Muscle of leg (tissue), 11 donors: ENCODE measurements around the gene TMEM139. TPM values are rescaled to one million over a fixed set of nuclear protein-coding genes. Genes with fewer than 3 reads are reported as not detected.

ENCODE experiments used
- DNase-seq: peaks from one replicate; pipeline ENCODE4 v3.0.0; 2013
- H3K27ac ChIP-seq: one replicate; pipeline ENCODE4 v1.5.1; 2013; ENCODE audit warnings: mild to moderate bottlenecking, low read length, control low read depth
- H3K27me3 ChIP-seq: one replicate; pipeline ENCODE4 v1.6.1; 2013; ENCODE audit warnings: low read length; ENCODE audit not compliant: control insufficient read depth, insufficient read depth
- H3K36me3 ChIP-seq: one replicate; pipeline ENCODE4 v1.6.1; 2013; ENCODE audit warnings: low read length; ENCODE audit not compliant: control insufficient read depth, insufficient read depth
- H3K4me1 ChIP-seq: one replicate; pipeline ENCODE4 v1.6.1; 2013; ENCODE audit warnings: low read length; ENCODE audit not compliant: control insufficient read depth, insufficient read depth
- H3K4me3 ChIP-seq: one replicate; pipeline ENCODE4 v1.5.1; 2013; ENCODE audit warnings: low read length, control low read depth
- H3K9me3 ChIP-seq: replicated peaks from 2 replicates; pipeline ENCODE4 v1.6.1; 2013; ENCODE audit warnings: low read depth, low read length; ENCODE audit not compliant: control insufficient read depth
- WGBS: methylation state at CpG from one replicate; pipeline ENCODE4 v1.1.5; 2013; ENCODE audit warnings: missing lambda C conversion rate; ENCODE audit not compliant: insufficient coverage; 5-methylcytosine and 5-hydroxymethylcytosine counted together
- polyA plus RNA-seq, 8 donors: library from polyadenylated mRNA; unstranded; fragments of 120-200 nt; gene quantifications; one replicate each; pipeline versions ENCODE4 v1.2.1 to v1.2.3, GENCODE V29; 2013; ENCODE audit warnings: inconsistent platforms in 1 of 8, low replicate concordance in 1 of 8; ENCODE audit not compliant: insufficient read length in 8 of 8, insufficient read depth in 1 of 8
- total RNA-seq: library from RNA; stranded (reverse); fragments of 120-200 nt; gene quantifications from one replicate; pipeline ENCODE4 v1.2.4, GENCODE V29; 2013

The TMEM139 gene
- total and polyA plus RNA-seq, 9 donors = 0.40 to 3.9 (median 0.95) TPM

DNA sequence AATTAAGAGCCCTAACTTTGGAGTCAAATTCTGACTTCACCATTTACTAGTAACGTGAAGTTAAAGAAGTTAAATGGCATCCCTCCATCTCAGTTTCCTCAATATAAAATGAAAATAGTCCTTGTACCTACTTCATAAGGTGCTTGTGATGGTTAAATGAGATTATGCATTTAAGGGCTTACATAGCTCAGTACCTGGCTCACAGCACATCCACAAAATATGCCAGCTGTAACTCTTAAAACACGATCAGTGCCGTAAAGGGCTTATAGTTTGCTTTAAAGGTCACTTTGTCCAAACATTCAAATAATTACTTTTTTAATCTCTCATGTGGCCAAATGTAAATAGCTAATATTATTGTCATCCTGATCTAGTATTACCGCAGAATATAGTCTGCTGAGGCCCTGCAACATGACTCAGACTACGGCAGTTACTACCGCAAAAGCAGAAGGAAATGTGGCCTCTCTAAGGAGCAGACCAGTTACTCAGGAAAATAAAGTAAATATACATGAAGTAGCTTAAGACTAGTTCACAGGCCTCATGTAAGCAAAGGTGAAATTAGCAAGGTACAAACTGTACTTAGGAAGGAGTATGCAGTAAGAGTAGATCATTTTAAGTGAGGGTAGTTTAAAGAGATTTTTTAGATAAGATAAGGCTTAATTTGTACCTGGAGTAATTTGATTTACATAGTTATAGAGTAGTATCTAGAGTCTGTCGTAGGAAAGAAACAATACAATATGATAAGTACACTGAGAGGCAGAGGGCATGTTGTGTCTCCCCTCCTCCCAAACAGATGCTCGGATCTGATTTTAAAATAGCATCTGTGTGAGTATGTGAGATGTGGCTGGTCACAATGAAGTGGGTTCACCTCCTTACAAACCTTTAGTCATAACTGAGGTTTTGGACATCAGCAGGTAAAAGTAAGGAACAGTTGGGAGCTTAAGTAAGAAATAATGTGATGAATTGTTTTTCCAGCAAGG is 16.5 kb downstream of the TMEM139 start:
- no peak for DNase-seq
- no peaks in the 10 kb centered on the region for H3K27me3 ChIP-seq
- no peak overlapping the region for H3K27ac ChIP-seq
- no peaks in the 10 kb centered on the region for H3K9me3 ChIP-seq
- no peaks in the 10 kb centered on the region for H3K4me1 ChIP-seq
- peaks cover 65% of the 10 kb centered on the region for H3K36me3 ChIP-seq
- no peak overlapping the region for H3K4me3 ChIP-seq
- no CpG with 5 or more reads among the region's 8 CpGs for WGBS

GRCh38 chr7:143303733-143304132 is 19.0 kb downstream of the TMEM139 start:
- DNase-seq = no peak
- H3K36me3 ChIP-seq = peaks cover 75% of the 10 kb centered on the region
- H3K27ac ChIP-seq = no peak overlapping the region
- H3K27me3 ChIP-seq = no peaks in the 10 kb centered on the region
- 98% methylated on average over 8 of the region's 10 CpGs for WGBS
- H3K4me3 ChIP-seq = no peak overlapping the region
- H3K9me3 ChIP-seq = no peaks in the 10 kb centered on the region
- no peaks in the 10 kb centered on the region for H3K4me1 ChIP-seq

DNA sequence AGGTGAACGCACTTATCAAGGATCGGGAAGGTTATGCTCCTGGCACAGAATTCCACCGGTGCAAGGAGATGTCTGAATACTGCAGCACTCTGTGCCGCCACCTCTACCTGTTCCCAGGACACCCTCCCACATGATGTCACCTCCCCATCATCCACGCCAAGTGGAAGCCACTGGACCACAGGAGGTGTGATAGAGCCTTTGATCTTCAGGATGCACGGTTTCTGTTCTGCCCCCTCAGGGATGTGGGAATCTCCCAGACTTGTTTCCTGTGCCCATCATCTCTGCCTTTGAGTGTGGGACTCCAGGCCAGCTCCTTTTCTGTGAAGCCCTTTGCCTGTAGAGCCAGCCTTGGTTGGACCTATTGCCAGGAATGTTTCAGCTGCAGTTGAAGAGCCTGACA is 20.2 kb downstream of the TMEM139 start:
- no peaks in the 10 kb centered on the region for H3K9me3 ChIP-seq
- H3K36me3 ChIP-seq = peaks cover 71% of the 10 kb centered on the region
- DNase-seq = no peak
- H3K27ac ChIP-seq = no peak overlapping the region
- WGBS = 81% methylated on average over 2 of the region's 6 CpGs
- no peaks in the 10 kb centered on the region for H3K4me1 ChIP-seq
- no peak overlapping the region for H3K4me3 ChIP-seq
- no peaks in the 10 kb centered on the region for H3K27me3 ChIP-seq

DNA sequence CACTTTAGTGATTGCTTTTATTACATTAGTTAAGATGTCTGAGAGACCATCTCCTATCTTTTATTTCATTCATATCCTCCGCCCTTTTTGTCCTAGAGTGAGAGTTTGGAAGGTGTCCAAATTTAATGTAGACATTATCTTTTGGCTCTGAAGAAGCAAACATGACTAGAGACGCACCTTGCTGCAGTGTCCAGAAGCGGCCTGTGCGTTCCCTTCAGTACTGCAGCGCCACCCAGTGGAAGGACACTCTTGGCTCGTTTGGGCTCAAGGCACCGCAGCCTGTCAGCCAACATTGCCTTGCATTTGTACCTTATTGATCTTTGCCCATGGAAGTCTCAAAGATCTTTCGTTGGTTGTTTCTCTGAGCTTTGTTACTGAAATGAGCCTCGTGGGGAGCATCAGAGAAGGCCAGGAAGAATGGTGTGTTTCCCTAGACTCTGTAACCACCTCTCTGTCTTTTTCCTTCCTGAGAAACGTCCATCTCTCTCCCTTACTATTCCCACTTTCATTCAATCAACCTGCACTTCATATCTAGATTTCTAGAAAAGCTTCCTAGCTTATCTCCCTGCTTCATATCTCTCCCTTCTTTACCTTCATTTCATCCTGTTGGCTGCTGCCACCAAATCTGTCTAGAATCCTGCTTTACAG is 20.8 kb downstream of the TMEM139 start:
- no peaks in the 10 kb centered on the region for H3K9me3 ChIP-seq
- 59% methylated on average over 8 of the region's 10 CpGs for WGBS
- H3K27me3 ChIP-seq = no peaks in the 10 kb centered on the region
- H3K4me1 ChIP-seq = no peaks in the 10 kb centered on the region
- no peak for DNase-seq
- H3K36me3 ChIP-seq = peaks cover 65% of the 10 kb centered on the region
- H3K27ac ChIP-seq = no peak overlapping the region
- H3K4me3 ChIP-seq = no peak overlapping the region

GRCh38 chr7:143308632-143309031 is 23.9 kb downstream of the TMEM139 start:
- Histone ChIP-seq H3K36me3 (peaks cover 40% of the 10 kb centered on the region), H3K4me3 (no peak overlapping the region), H3K27ac (no peak overlapping the region), H3K9me3 (no peaks in the 10 kb centered on the region), H3K4me1 (no peaks in the 10 kb centered on the region), H3K27me3 (no peaks in the 10 kb centered on the region)
- 100% methylated on average over 1 of the region's 2 CpGs for WGBS
- DNase-seq = no peak

- Histone ChIP-seq H3K4me1 (peaks cover 13% of the 10 kb centered on the region), H3K9me3 (no peaks in the 10 kb centered on the region), H3K36me3 (no peaks in the 10 kb centered on the region), H3K4me3 (no peak overlapping the region), H3K27ac (no peak overlapping the region), H3K27me3 (no peaks in the 10 kb centered on the region)
- DNase-seq = no peak
These were observed 29.4 kb downstream of the TMEM139 start for GRCh38 chr7:143314127-143314526.

DNA sequence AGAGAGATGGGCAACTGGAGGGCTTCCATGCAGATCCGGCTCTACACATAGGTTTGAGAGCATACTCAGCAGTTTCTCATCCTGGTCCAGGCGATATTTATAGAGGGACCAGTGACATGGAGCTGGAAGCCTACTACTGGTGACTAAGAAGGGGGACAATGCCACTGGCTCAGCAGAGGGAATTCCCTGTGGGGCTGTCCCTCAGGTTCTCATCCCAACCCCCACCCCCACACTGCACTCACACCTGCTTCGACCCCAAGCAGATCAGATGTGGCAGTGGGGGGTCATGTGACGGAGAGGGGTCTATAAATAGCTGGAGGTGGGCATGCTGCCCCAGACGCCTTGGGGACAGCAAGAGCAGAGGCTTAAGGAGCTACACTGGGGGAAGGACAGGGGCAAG is 31.0 kb downstream of the TMEM139 start, which contains the start of gene CLCN1:
Gene CLCN1, plus strand, starts transcription at position 336 of the 400 bp plus-strand sequence. CDS start 102 bp downstream, outside the sequence.
- peak; percentile 29 for DNase-seq
- H3K27ac ChIP-seq = no peak within 1 kb of the TSS

DNA sequence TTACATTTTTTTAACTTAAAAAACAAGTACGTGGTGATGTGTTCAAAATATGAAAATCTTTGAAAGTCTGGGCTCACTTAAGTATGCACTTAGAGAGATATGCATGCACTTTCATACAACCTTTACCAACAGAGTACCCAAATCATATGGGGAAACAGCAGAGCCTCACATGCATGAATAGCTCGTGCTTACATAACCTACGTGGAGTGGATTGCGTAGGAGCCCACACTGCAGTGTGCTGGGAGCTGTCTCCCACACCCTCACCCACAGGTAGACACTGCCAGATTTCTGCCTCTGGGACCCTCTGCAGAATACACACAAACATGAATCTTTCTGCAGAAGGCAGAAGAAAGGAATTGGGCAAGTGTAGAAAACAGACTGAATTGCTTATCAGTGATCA is 31.7 kb downstream of the TMEM139 start:
- H3K4me1 ChIP-seq = peaks cover 13% of the 10 kb centered on the region
- no peak overlapping the region for H3K27ac ChIP-seq
- no peaks in the 10 kb centered on the region for H3K36me3 ChIP-seq
- H3K4me3 ChIP-seq = no peak overlapping the region
- WGBS = 67% methylated on average over 1 of the region's 4 CpGs
- H3K9me3 ChIP-seq = no peaks in the 10 kb centered on the region
- no peak for DNase-seq
- H3K27me3 ChIP-seq = no peaks in the 10 kb centered on the region

More for the DNA sequence above, 31.0 kb downstream of the TMEM139 start, which contains the start of gene CLCN1:
- Histone ChIP-seq H3K4me1 (peaks cover 13% of the 10 kb centered on the region), H3K9me3 (no peaks in the 10 kb centered on the region), H3K4me3 (no peak within 1 kb of the TSS), H3K36me3 (no peaks in the 10 kb centered on the region), H3K27me3 (no peaks in the 10 kb centered on the region)
- WGBS = 93% methylated on average over 2 of the region's 5 CpGs

DNA sequence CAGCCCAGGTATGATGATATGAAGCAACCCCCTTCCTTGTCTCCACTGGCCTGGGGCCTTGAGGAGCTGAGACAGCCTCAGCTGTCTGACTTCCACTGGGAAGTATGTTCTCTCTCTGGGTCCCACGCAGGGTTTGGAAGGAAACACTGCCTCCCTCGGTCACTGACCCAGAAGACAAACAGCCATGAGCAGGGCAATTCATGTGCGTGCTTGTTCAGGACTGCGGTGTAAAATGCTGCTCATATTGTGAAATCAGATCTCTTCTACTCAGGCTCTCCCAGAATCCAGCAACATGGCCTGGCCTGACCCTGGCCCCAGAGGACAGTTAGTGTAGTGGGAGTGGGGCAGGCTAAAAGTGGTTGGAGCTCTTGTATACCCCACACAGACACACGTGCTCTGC is 33.9 kb downstream of the TMEM139 start:
- Histone ChIP-seq H3K27me3 (no peaks in the 10 kb centered on the region), H3K9me3 (no peaks in the 10 kb centered on the region), H3K36me3 (no peaks in the 10 kb centered on the region), H3K4me3 (no peak overlapping the region), H3K4me1 (peaks cover 28% of the 10 kb centered on the region), H3K27ac (no peak overlapping the region)
- WGBS = 14% methylated on average over 1 of the region's 5 CpGs
- DNase-seq = peak; percentile 30

DNA sequence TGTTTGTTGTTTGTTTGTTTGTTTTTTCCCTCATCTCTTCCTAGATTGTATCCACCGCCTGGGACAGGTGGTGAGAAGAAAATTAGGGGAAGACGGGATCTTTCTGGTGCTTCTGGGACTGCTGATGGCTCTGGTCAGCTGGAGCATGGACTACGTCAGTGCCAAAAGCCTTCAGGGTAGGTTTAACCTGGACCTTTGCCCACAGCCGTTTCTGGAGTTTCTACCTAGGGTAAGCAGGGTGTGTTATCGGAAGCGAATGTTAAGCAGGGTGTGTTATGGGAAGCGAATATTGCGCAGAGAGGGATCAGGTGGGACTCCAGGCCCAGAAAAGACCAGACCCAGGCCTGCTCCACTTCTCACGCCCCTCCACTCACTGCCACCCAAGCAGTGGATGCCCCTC is 35.9 kb downstream of the TMEM139 start:
- Histone ChIP-seq H3K4me3 (no peak overlapping the region), H3K27ac (no peak overlapping the region), H3K4me1 (peaks cover 26% of the 10 kb centered on the region), H3K36me3 (no peaks in the 10 kb centered on the region), H3K27me3 (no peaks in the 10 kb centered on the region), H3K9me3 (no peaks in the 10 kb centered on the region)
- 64% methylated on average over 5 of the region's 9 CpGs for WGBS
- DNase-seq = no peak
